ENCODE data around the gene INAFM1.

Gene INAFM1

DNA sequence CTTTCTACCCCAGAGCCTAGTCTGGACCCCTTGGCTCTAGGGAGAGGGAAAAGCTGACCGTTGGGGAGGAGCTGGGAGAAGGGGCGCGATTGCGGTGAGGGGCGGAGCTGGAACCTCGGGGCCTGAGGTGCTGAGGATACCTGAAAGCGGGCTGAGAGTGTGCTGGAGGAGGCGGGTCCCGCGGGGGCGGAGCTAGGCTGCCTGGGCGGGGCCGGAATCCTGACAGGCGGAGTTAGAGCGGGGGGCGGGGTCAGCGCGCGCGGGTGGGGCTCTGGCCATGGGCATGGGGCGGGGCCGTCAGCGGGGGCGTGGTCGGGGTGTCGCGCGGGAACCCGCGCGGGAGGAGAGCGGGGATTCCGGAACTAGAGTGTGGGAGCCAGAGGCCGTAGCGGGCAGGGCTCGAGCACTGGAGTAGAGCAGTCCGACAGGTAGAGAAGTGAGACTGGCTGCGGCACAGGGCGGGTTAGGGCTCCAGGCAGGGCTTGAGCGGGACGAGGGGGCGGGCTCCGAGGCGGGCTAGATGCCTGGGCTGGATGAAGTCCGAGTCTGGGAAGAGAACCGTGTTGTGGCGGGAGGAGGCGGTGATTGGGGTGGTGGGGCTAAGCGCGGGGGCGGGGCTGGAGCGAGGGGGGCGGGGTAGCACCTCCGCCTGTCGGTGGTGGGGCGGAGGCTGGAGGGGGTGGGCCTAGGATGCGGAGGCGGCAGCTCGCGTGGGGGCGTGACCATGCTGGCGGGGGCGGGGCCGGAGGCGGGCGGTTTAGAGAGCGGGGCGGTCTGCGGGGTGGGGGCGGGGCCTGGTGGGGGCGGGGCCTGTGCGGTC lies at the start of gene INAFM1:
Gene INAFM1, plus strand, starts transcription at position 815 of the 820 bp plus-strand sequence. CDS start 35 bp downstream, outside the sequence.
- DNase-seq (ENCODE audit: low read depth in 2 of 3, low spot score in 2 of 3) = peak; percentile 98 to 100 (median 100)

- DNase-seq (ENCODE audit: low read depth in 2 of 3, low spot score in 2 of 3) = peak; percentile 69 to 79 (median 73)
Measured at GRCh38 chr19:47225746-47226425, 48.8 kb upstream of the INAFM1 start.

GRCh38 chr19:47226426-47227351 lies 48.0 kb upstream of the INAFM1 start:
- peak in 1 of 3 experiments; percentile 25 for DNase-seq (ENCODE audit: low read depth in 2 of 3, low spot score in 2 of 3)

- peak in 1 of 3 experiments; percentile 26 for DNase-seq (ENCODE audit: low read depth in 2 of 3, low spot score in 2 of 3)
Measured at GRCh38 chr19:47227352-47228167, 47.1 kb upstream of the INAFM1 start.

DNA sequence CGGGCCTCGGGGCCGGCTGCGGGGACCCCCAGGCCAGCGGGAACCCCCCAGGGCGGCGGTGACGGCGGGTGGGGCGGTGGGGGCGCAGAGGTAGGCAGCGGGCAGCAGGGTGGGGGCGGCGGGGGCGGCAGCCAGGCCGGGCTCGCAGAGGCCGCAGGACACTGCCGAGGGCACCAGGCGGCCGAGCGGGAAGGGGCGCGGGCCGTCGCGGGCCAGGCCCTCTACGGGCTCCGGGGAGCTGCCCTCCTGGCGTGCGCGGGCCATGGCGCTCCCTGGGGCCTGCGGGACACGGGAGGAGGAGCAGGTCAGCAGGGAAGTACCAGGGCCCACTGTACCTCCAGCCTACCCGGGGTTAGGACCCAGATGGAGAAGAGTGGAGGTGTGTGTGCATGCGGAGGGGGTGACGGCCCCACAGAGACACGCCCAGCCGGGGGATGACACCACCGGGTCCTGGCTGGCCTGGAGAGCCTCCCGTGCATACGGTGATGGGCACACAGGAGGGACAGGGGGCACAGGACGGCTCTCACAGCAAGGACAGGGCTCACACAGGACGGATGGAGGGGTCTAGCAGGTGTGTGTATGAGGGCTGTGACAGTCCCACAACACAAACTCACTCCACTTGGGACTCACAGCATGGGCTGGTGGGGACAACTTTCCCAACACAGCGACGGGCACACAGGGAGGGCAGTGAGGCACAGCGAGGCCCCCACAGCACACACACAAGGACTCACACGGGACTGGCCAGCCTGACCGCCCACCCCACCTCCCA lies 46.3 kb upstream of the INAFM1 start:
- DNase-seq (ENCODE audit: low read depth in 2 of 3, low spot score in 2 of 3) = peak in 1 of 3 experiments; percentile 17

DNA sequence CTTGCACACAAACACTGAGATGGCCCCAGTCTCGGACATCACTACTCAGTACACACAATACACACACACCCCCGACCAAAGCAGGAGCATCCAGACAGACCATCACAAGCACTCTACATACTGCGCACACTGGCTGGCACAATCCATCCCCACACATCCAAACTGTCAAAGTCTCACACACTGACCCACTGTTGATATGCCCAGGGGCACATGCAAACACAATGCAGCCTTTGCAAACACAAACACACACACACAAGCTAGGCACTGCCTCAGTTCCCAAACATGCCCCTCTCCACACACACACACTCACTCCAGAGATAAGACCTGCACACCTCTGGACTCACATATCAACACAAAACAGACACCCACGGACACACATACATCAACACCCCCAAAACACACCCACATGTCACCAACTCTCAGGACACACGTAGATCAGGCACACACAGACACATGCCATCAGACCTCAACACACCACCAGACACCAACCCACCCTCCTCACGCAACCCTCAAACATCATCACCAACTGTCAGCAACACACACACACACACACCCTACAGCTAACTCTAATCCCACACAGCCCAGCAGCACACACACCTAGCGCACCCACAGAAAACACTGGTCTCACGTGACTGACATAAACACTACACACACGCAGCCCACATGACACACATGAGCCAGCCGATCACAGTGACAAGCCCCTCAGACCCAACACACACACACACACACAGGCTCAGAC lies 45.6 kb upstream of the INAFM1 start:
- DNase-seq (ENCODE audit: low read depth in 2 of 3, low spot score in 2 of 3) = no peak

GRCh38 chr19:47229676-47230053 lies 45.0 kb upstream of the INAFM1 start:
- no peak for DNase-seq (ENCODE audit: low read depth in 2 of 3, low spot score in 2 of 3)

DNA sequence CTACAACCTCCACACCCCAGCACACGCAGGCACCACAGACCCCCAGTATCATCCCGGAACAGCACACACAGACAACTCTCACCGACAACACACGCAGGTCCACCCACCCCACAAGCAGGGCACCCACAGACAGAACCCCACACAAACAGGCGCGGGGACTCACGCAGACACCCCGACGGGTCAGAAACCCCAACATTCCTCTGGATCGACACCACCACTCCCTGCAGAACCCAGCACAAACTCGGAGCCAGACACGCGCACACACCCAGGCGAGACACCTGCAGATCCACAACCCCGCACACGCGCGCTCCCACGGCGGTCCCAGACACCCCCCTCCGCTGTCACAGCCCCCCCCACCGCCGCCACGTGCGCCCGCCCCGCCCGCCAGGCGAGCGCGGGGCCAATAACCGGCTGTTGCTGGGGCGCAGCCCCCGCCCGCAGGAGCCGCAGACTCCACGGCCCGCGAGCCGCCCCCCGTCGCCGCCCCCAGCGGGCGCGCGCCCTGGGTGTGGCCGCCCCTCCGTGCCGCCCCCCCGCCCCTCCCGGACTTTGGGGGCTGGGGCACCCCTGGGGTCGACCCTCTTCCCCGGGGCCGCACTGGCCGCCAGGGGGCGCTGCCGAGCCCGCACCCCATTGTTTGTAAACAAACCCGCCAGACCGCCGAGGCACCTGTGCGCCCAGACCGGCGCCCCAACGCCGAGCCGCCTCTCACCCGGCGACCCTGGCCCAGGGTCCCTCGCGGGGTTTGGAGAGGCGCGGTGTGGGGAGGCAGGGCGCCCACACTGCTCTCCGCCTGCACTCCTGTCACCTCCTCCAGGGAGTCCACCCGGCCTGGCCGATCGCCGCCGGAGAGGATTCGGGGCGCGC lies 44.4 kb upstream of the INAFM1 start:
- DNase-seq (ENCODE audit: low read depth in 2 of 3, low spot score in 2 of 3) = peak in 1 of 3 experiments; percentile 87

DNA sequence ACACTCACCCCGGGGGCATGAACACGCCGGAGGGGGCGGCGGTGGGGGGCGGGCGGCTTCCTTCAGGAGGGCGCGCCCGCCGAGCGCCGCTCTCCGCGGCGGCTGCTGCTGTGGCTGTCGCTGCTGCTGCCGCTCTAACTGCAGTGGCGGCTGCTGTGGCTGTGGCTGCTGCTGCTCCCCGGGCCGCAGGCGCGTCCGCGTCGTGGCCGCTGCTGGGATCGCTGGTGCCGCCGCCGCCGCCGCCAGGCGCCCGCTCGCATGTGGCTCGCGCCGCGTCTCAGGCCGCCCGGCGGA lies 43.8 kb upstream of the INAFM1 start, which contains the start of gene BBC3:
Gene BBC3, minus strand, starts transcription at position 279 of the 294 bp plus-strand sequence. CDS start 2,768 bp downstream, outside the sequence.
- no peak for DNase-seq (ENCODE audit: low read depth in 2 of 3, low spot score in 2 of 3)

- DNase-seq (ENCODE audit: low read depth in 2 of 3, low spot score in 2 of 3) = peak in 2 of 3 experiments; percentile 73 to 78
Measured at GRCh38 chr19:47231215-47232054, 43.2 kb upstream of the INAFM1 start.

- DNase-seq (ENCODE audit: low read depth in 2 of 3, low spot score in 2 of 3) = no peak
Measured at GRCh38 chr19:47232422-47233211, 42.1 kb upstream of the INAFM1 start.

DNA sequence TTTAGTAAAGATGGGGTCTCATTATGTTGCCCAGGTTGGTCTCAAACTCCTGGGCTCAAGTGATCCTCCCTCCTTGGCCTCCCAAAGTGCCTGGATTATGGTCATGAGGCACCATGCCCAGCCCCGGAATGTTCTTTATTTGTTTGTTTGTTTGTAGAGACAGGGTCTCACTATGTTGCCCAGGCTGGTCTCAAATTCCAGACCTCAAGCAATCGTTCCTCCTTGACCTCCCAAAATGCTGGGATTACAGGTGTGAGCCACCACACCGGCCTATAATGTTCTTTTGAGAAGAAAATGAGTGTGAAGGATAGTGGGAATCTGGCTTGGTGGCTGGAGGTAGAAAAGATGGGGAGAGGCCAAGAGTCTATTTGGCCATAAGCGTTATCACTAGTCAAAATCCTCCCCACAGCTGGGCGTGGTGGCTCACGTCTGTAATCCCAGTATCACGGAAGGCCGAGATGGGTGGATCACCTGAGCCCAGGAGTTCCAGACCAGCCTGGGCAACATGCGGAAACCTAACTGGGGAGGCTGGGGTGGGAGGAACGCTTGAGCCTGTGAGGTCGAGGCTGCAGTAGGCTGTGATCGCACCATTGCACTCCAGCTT lies 38.5 kb upstream of the INAFM1 start:
- DNase-seq (ENCODE audit: low read depth in 2 of 3, low spot score in 2 of 3) = no peak

- DNase-seq (ENCODE audit: low read depth in 2 of 3, low spot score in 2 of 3) = no peak
Measured at GRCh38 chr19:47239152-47239551, 35.5 kb upstream of the INAFM1 start.

GRCh38 chr19:47239610-47240296 lies 34.9 kb upstream of the INAFM1 start:
- no peak for DNase-seq (ENCODE audit: low read depth in 2 of 3, low spot score in 2 of 3)

- DNase-seq (ENCODE audit: low read depth in 2 of 3, low spot score in 2 of 3) = no peak
Measured at GRCh38 chr19:47240556-47240955, 34.1 kb upstream of the INAFM1 start.

Measured in activated CD8-positive, alpha-beta memory T cell treated with anti-CD3 and anti-CD28 coated beads for 48 hours (primary cell).